LNCaP clone FGC (cell line): ENCODE results near the gene TOMM5.

ENCODE experiments used
- DNase-seq: peaks from one replicate; pipeline ENCODE4 v3.0.0-alpha.2; 2011; ENCODE audit warnings: low read depth
- H3K4me3 ChIP-seq: 2 replicates; pipeline ENCODE4 v1.5.1; 2011; ENCODE audit warnings: mild to moderate bottlenecking, low read depth, low read length, control low read depth
- TF ChIP-seq, protein P1 (sequence below): IDR thresholded peaks from 2 replicates; pipeline ENCODE4 v1.5.1; 2012; ENCODE audit warnings: mild to moderate bottlenecking; ENCODE audit not compliant: control insufficient read depth, insufficient read depth; ENCODE audit errors: extremely low read depth

The TOMM5 gene

GRCh38 chr9:37635808-37636207, 43.4 kb upstream of the TOMM5 start:
- TF ChIP-seq, protein P1, sequence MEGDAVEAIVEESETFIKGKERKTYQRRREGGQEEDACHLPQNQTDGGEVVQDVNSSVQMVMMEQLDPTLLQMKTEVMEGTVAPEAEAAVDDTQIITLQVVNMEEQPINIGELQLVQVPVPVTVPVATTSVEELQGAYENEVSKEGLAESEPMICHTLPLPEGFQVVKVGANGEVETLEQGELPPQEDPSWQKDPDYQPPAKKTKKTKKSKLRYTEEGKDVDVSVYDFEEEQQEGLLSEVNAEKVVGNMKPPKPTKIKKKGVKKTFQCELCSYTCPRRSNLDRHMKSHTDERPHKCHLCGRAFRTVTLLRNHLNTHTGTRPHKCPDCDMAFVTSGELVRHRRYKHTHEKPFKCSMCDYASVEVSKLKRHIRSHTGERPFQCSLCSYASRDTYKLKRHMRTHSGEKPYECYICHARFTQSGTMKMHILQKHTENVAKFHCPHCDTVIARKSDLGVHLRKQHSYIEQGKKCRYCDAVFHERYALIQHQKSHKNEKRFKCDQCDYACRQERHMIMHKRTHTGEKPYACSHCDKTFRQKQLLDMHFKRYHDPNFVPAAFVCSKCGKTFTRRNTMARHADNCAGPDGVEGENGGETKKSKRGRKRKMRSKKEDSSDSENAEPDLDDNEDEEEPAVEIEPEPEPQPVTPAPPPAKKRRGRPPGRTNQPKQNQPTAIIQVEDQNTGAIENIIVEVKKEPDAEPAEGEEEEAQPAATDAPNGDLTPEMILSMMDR = no peak
- H3K4me3 ChIP-seq = no peak overlapping the region
- no peak for DNase-seq

DNA sequence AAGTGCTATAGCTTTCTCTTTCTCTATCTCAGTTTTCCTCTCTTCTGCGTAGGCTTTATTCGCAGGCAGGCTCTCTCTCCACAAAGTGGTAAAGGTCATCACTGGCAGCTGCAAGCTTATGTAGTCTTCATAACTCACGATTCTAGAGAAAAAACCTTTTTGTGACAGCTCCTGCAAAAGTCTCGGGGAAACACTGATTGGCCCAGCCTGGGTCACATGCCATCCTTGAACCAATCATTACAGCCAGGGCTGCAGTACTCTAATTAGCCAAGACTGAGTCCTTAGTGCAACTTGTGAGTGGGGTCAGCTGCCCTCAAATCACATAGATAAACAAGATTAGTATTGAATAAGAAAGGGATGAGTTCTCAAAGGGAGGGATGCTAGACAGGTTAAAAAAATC, 40.1 kb upstream of the TOMM5 start:
- no peak overlapping the region for H3K4me3 ChIP-seq
- TF ChIP-seq, protein P1 = no peak
- DNase-seq = no peak

DNA sequence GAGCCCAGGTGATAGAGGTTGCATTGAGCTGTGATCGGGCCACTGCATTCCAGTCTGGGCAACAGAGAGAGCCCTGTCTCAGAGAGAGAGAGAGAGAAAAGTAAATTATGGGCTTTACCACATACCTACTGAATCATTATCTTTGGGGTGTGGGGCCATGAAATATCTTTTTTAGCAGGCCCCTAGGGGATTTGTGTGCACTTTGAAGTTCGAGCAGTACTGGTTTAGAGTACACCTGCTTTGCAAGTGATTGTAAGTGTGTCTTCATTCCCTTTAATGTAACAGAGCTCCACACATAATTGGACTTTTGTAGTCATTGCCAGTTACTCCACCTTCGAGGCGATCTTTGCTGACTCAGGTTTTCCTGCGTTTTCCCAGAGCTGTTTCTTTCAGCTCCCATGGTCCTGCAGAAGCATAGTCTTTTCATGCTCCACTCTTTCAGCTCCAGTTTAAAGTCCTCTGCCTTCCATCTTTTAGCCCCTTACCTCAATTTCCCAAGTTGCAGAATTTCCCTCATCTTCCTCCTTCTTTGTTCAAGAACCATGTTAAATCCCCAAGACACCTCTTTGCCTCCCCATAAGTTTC, 34.4 kb upstream of the TOMM5 start:
- H3K4me3 ChIP-seq = no peak overlapping the region
- TF ChIP-seq, protein P1 = no peak
- DNase-seq = no peak

DNA sequence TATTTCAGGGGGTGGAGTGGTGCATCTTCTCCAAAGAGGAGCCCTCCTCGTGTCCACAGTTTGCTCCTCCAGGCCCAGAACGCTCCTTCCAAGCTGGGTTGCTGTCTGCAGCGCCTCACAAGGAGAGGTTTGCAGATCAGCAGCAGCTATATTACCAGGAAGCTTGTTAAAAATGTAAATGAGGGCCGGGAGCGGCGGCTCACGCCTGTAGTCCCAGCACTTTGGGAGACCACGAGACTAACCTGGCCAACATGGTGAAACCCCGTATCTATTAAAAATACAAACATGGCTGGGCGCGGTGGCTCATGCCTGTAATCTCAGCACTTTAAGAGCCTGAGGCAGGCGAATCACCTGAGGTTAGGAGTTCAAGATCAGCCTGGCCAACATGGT, 33.4 kb upstream of the TOMM5 start:
- no peak for DNase-seq
- no peak overlapping the region for H3K4me3 ChIP-seq
- TF ChIP-seq, protein P1 = no peak

- DNase-seq = no peak
- no peak overlapping the region for H3K4me3 ChIP-seq
- TF ChIP-seq, protein P1 = no peak
Observed at GRCh38 chr9:37625036-37625757, 32.8 kb upstream of the TOMM5 start.

DNA sequence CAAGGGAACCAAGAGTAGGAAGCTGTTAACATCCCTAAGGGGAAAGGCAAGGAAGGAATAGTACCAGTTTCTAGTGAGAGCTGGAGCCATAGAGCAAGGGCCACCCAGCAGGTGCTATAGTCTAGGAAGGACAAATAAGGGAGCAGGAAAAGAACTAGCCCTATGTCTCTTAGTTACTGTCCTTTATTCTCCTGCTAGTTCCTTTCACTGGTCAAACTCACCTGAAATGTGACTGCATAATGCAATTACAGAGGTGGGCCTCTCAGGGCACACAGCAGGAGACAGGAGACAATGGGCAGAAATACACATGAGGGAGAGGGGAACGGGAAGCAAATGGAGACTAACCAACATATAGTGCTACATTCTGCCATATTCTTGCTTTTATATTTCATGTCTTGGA, 31.7 kb upstream of the TOMM5 start:
- no peak overlapping the region for H3K4me3 ChIP-seq
- DNase-seq = no peak
- TF ChIP-seq, protein P1 = no peak

DNA sequence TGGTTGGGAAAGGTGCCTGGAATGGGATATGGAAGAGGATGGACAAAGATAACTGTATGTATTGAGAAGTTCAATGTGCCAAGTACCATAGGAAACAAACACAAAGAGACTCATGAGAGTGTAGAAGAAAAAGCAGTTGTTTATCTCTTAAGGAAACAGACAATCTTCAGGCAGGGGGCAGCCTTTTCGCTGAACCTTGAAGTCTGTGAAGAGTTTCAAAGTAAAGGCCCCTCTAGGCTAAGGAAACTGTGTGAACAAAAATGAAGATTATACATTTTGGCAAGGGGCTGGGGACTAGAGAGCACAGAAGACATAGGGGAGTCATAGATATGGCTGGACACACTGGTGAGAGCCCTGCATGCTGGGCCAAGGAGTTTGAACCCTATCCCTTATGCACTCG, 30.9 kb upstream of the TOMM5 start:
- TF ChIP-seq, protein P1 = no peak
- DNase-seq = no peak
- H3K4me3 ChIP-seq = no peak overlapping the region
